ENCODE data around the gene STRIP2. TPM values are rescaled to one million over a fixed set of nuclear protein-coding genes. Genes with fewer than 3 reads are reported as not detected.
A peak's percentile ranks its signal among the peaks of the same experiment; 100 is the strongest.

Gene STRIP2
- total and polyA plus RNA-seq, 9 donors, result 0.12 to 1.6 (median 0.92) TPM

- peak within 1 kb of the TSS; percentile 35 for H3K4me3 ChIP-seq
- WGBS, 3 donors, result 5 to 9% (median 9%) methylated on average over 64 to 89 of the region's 89 CpGs
- intact Hi-C loops (cut with DNase I), result loop anchor here in 1 of 4 donors (5.0 kb wide), 1 partner anchor 555 kb away; no protein-coding TSS in a partner anchor
- TF ChIP-seq POLR2A (IDR thresholded peaks at IDR 0.05) (no peak), CTCF (IDR thresholded peaks at IDR 0.05) (no peak), EP300 (IDR thresholded peaks at IDR 0.05) (no peak)
- H3K27me3 ChIP-seq, result no peaks in the 10 kb centered on the region
- no peak within 1 kb of the TSS for H3K27ac ChIP-seq
- H3K4me1 ChIP-seq (ENCODE audit: insufficient read depth), result peaks cover 1% of the 10 kb centered on the region
- H3K9me3 ChIP-seq, result no peaks in the 10 kb centered on the region
- DNase-seq, result peak; percentile 51 to 83 (median 71)
- no peaks in the 10 kb centered on the region for H3K36me3 ChIP-seq
These were observed 67.8 kb downstream of the STRIP2 start, which contains the start of gene SMKR1 for GRCh38 chr7:129501760-129502707. Gene SMKR1 (plus strand): TSS chr7:129502531. CDS start chr7:129502825, 294 bp downstream.

GRCh38 chr7:129502708-129503685 is 68.8 kb downstream of the STRIP2 start:
- H3K27ac ChIP-seq, result no peak overlapping the region
- intact Hi-C loops (cut with DNase I), result loop anchor here in 1 of 4 donors (5.0 kb wide), 1 partner anchor 556 kb away; no protein-coding TSS in a partner anchor
- H3K4me1 ChIP-seq (ENCODE audit: insufficient read depth), result peaks cover 1% of the 10 kb centered on the region
- TF ChIP-seq POLR2A (IDR thresholded peaks at IDR 0.05) (no peak), EP300 (IDR thresholded peaks at IDR 0.05) (no peak), CTCF (IDR thresholded peaks at IDR 0.05) (no peak)
- H3K4me3 ChIP-seq, result peak overlapping the region; percentile 35
- 6 to 10% (median 9%) methylated on average over 43 to 58 of the region's 58 CpGs for WGBS, 3 donors
- H3K27me3 ChIP-seq, result no peaks in the 10 kb centered on the region
- H3K9me3 ChIP-seq, result no peaks in the 10 kb centered on the region
- DNase-seq, result no peak
- no peaks in the 10 kb centered on the region for H3K36me3 ChIP-seq

- no peaks in the 10 kb centered on the region for H3K9me3 ChIP-seq
- no peak overlapping the region for H3K4me3 ChIP-seq
- no peaks in the 10 kb centered on the region for H3K27me3 ChIP-seq
- no peak overlapping the region for H3K27ac ChIP-seq
- H3K4me1 ChIP-seq (ENCODE audit: insufficient read depth), result peaks cover 1% of the 10 kb centered on the region
- 77 to 90% (median 89%) methylated on average over 8 of the region's 8 CpGs for WGBS, 3 donors
- no peaks in the 10 kb centered on the region for H3K36me3 ChIP-seq
- intact Hi-C loops (cut with DNase I), result loop anchor here in 1 of 4 donors (5.0 kb wide), 1 partner anchor 556 kb away; no protein-coding TSS in a partner anchor
- no peak for DNase-seq
- no peak for TF ChIP-seq POLR2A (IDR thresholded peaks at IDR 0.05)
- TF ChIP-seq CTCF (IDR thresholded peaks at IDR 0.05), result no peak
- no peak for TF ChIP-seq EP300 (IDR thresholded peaks at IDR 0.05)
These were observed 69.5 kb downstream of the STRIP2 start for GRCh38 chr7:129503725-129504124.

GRCh38 chr7:129512192-129512591 is 78.0 kb downstream of the STRIP2 start:
- no peaks in the 10 kb centered on the region for H3K4me1 ChIP-seq (ENCODE audit: insufficient read depth)
- TF ChIP-seq CTCF (IDR thresholded peaks at IDR 0.05), result no peak
- no peak for TF ChIP-seq POLR2A (IDR thresholded peaks at IDR 0.05)
- no peak for TF ChIP-seq EP300 (IDR thresholded peaks at IDR 0.05)
- no peaks in the 10 kb centered on the region for H3K9me3 ChIP-seq
- DNase-seq, result no peak
- H3K27me3 ChIP-seq, result no peaks in the 10 kb centered on the region
- no peak overlapping the region for H3K27ac ChIP-seq
- intact Hi-C loops (cut with DNase I), result no loop called here
- H3K36me3 ChIP-seq, result no peaks in the 10 kb centered on the region
- no peak overlapping the region for H3K4me3 ChIP-seq
- WGBS, 3 donors, result 68 to 73% (median 72%) methylated on average over 8 of the region's 8 CpGs

Data from ovary (tissue), 9 donors.